Measurements from ENCODE around the gene PCGF1.
"Not testable (repeated sequence)": the region's sequence is repeated elsewhere in the genome, so short reads cannot be mapped to it uniquely, and the experiment has no call there.

Gene PCGF1

GRCh38 chr2:74461187-74462053, 46.1 kb downstream of the PCGF1 start:
- no peak overlapping the region for H3K4me3 ChIP-seq (ENCODE audit: low read length)
- DNase-seq (ENCODE audit: low read depth): no peak
- peak; percentile 11 for TF ChIP-seq CTCF (IDR thresholded peaks at IDR 0.05; ENCODE audit: insufficient read depth, low read depth, low read length, missing control alignments)

GRCh38 chr2:74460187-74460586, 47.3 kb downstream of the PCGF1 start:
- not testable (repeated sequence) for DNase-seq (ENCODE audit: low read depth)

GRCh38 chr2:74459503-74460118, 47.9 kb downstream of the PCGF1 start:
- H3K4me3 ChIP-seq (ENCODE audit: low read length): peak overlapping the region; percentile 98
- not testable (repeated sequence) for DNase-seq (ENCODE audit: low read depth)

More at GRCh38 chr2:74460187-74460586, 47.3 kb downstream of the PCGF1 start:
- not testable (repeated sequence) for H3K4me3 ChIP-seq (ENCODE audit: low read length)

GRCh38 chr2:74458938-74459363, 48.5 kb downstream of the PCGF1 start:
- peak overlapping the region; percentile 98 for H3K4me3 ChIP-seq (ENCODE audit: low read length)
- no peak for DNase-seq (ENCODE audit: low read depth)
- no peak for TF ChIP-seq CTCF (IDR thresholded peaks at IDR 0.05; ENCODE audit: insufficient read depth, low read depth, low read length, missing control alignments)

- DNase-seq (ENCODE audit: low read depth): peak; percentile 100
- peak within 1 kb of the TSS; percentile 98 for H3K4me3 ChIP-seq (ENCODE audit: low read length)
- TF ChIP-seq CTCF (IDR thresholded peaks at IDR 0.05; ENCODE audit: insufficient read depth, low read depth, low read length, missing control alignments): no peak
These were observed 49.2 kb downstream of the PCGF1 start, which contains the start of gene WBP1 for GRCh38 chr2:74458132-74458937. Gene WBP1 (plus strand): TSS chr2:74458438. CDS start chr2:74458603, 165 bp downstream.

GRCh38 chr2:74457549-74458131, 49.9 kb downstream of the PCGF1 start:
- DNase-seq (ENCODE audit: low read depth): peak; percentile 57
- H3K4me3 ChIP-seq (ENCODE audit: low read length): peak overlapping the region; percentile 71

More at GRCh38 chr2:74457549-74458131, 49.9 kb downstream of the PCGF1 start:
- TF ChIP-seq CTCF (IDR thresholded peaks at IDR 0.05; ENCODE audit: insufficient read depth, low read depth, low read length, missing control alignments): no peak
